T47D (cell line): ENCODE results near the gene THTPA.

ENCODE experiments used
- DNase-seq, 2 experiments: peaks; one replicate each; pipeline versions ENCODE4 v3.0.0 to v3.0.0-alpha.2; 2011 to 2012; ENCODE audit warnings: low read depth in 1 of 2, low spot score in 1 of 2
- JUND ChIP-seq: IDR thresholded peaks from 2 replicates; pipeline ENCODE4 v1.6.1; 2012; ENCODE audit warnings: low read depth
- in situ Hi-C: cut with HindIII; loops from 2 replicates; pipeline ENCODE4 v1.10.0; 2016; ENCODE audit warnings: low sequenced_read_pairs, low pct_unique_long_range_greater_than_20kb

Gene THTPA

DNA sequence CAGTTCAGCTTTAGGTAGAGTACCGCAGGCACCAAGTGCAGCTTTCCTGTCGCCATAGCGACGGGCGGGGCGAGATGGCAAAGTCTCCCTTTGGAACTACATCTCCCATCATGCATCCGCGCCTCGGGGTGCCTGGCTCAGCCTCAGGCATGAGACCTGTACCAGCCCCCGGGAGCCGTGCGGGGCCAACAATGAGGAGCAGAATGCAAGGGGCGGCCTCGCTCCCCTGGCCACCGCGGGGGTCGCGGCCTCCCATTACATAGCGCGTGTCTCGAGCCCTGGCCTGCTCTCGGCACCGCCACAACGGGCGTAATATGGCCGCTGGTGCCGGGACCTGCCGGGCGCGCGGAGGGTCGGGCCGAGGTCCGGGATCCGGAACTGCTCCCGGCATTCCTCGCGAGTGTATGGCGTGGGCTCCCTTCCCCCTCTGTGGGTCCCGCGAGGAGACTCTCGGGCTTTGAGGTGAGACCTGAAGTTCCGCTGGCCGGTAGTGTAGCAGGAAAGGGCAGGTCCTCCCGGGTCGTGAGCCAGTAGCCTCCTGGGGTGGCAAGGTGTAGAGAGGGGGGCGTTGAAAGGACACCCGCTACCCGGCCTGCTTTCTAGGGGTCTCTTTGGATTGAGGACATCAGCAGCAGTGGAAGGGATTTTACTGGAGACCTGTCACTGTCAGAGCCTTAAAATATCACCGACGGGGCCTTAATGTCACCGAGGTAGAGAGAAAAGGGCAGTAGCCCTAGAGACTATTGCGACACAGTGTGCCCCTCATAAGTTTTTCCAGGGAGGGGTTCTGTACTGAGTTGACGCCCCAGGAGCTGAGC lies at the start of gene THTPA:
THTPA (plus strand) TSS at position 390 of the 818 bp plus-strand sequence. CDS start 487 bp downstream, outside the sequence.
- in situ Hi-C loops = no loop called here
- peak; percentile 71 to 89 for DNase-seq
- no peak for TF ChIP-seq JUND

DNA sequence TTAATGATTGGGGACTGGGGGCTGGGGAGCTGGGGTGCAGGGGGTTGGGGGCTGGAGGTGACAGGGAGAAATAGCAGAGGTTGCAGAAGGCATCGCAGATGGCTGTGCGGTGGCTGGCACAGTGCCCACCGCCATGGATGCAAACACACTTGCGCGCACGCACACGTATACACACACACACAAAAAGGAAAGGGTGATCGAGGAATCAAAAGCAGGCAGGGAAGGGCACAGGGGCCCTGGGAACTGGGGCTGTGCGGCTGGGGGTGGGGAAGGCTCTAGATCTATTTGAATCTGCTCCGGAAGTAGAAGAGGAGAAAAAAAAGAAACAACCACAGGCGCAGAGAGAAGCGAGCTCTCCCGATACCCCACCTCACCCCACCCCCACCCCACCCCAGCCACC lies 43.9 kb upstream of the THTPA start:
- no peak for DNase-seq
- no peak for TF ChIP-seq JUND
- in situ Hi-C loops = no loop called here

- no peak for DNase-seq
- TF ChIP-seq JUND = no peak
- in situ Hi-C loops = no loop called here
Measured at GRCh38 chr14:23513005-23513817, 42.9 kb upstream of the THTPA start.

DNA sequence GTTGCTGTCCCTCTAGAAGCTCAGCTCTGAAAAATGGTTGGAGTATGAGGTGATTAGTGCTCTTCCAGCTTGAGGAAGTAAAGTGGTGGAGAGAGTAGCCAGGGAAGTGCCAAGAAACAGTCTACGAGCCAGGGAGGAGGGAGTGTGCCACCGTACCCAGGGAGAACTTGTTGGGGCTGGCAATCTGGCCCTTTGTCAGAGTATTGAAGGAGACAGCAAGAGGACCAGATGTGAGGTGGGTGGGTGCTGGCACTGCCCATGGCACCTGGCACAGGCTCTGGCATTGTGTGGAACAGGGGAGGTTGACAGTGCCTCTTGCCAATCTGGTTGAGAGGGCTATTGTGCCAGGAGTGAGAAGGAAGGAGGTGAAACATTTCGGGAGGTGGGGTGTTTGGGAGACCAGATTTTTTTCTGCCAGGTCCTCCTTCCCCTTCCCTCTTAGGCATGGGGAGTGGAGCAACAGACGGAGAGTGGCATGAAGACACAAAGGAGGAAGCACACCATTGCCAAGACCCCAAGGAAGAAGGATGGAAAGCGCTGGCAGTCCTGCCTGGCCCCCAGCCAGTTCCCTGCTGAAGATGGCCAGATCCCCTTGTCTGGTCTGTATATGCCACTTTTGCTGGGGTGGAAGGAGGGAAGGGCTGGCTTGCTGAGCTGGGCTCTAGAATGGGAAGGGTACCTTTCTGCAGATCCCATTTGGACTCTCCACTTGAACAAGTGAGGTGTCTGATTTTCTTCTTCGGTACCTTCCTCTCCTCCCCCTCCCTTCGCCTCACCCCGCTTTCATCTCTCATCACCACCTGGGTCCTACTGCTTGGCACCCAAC lies 42.0 kb upstream of the THTPA start:
- no peak for DNase-seq
- TF ChIP-seq JUND = no peak
- in situ Hi-C loops = no loop called here

DNA sequence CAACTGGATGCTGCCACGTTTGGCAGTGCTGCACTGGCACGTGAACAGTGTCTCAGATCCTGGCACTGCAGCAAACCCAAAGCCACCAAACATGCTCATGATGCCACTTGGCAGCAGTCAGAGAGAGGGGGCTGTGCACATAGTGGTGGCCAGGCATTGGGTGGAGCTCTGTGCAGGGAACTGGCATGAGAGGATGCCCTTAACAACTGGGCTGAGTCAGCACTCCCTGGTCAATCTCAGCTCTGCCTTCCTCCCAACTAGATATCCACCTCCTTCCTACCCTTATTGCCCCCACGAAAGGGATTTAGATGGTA lies 41.5 kb upstream of the THTPA start:
- DNase-seq = no peak
- TF ChIP-seq JUND = no peak
- in situ Hi-C loops = no loop called here

- no peak for DNase-seq
- no peak for TF ChIP-seq JUND
- in situ Hi-C loops = no loop called here
Measured at GRCh38 chr14:23517650-23518326, 38.3 kb upstream of the THTPA start.

DNA sequence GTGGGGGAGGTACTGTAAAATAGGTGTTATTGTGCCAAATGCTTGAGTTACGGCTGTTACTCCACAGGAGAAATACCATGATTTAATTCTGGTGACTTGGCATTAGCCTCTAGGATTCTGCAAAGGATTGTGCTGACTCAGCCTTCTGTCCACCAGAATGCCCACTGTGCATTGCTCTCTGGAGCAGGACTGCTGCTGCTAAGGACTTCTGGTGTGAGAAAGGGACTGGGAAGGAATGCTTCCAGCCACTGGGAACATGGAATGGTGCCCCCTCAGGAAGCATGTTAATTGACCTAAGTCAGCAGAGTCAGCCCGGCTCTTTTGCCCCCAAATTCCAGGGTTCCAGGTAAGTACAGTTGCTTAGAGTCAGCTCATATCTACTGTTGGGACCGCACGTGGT lies 37.4 kb upstream of the THTPA start:
- TF ChIP-seq JUND = no peak
- in situ Hi-C loops = no loop called here
- no peak for DNase-seq

DNA sequence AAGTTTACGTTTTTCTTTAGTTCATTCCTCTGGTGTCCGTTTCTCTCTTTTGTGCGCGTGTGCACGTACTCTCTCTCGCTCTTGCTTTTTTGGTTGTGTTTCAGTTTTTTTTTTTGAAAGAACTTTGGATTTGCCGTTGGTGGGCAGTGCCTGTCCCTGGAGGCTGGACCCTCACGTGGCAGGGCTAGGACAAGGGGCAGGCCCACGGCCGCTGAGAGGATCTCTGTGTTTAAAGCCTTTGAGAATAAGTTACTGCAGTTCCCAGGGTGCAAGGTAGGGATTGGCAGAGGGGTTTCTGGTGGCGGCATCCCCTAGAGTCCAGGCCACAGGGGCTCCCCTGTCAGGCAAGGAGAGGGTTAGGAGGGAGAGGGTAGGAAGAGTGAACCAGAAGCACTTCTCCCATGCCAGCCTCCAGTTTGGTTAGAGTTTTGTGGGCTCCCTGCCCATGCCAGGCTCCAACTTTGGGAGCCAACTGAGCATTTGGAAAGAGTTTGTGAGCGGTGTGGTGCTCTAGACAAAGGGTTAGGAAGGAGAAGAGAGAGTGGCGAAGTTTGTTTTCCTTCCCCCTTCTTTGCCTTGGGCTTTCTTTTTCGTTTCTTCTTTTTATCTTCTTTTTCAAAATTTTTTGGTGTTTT lies 35.1 kb upstream of the THTPA start:
- in situ Hi-C loops = no loop called here
- no peak for TF ChIP-seq JUND
- no peak for DNase-seq

DNA sequence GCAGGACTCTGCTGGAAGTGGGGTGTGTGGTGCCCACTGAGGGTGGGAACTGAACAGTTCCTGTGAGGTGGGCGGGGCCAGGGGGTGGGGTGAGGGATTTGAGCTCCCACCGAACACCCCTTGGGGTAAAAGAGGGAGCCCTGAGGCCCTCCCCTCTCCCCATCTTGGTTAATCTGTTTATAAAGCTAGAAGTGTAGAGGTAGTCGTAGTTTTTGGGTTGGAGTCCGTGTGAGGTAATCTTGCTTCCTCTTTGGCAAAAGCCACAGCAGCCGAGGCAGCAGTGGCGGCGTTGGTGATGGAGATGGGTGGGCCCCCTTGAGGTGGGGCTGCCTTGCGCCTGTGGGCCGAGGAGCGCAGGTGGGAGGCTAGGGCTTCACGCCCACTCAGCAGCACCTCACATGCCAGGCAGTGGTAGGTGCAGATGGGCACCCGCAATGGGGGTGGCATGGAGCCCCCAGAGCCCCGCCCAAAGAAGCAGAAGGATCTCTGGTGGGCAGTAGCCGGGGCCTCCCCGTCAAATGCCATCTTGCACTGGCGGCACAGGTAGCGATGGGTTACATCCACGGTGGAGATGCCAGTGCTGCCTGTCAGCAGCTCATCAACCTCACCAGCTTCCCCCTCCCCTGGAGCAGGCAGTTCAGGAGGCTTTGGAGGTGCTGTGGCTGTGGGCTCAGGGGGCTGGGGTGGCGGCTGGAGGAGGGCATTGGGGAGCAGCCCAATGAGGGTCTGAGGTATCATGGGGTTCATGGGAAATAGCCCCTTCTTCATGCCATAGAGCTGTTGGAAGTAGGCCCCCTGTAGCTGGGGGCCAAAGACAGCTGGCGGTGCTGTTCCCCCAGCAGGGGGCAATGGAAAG lies 34.1 kb upstream of the THTPA start:
- no peak for DNase-seq
- in situ Hi-C loops = no loop called here
- TF ChIP-seq JUND = no peak

DNA sequence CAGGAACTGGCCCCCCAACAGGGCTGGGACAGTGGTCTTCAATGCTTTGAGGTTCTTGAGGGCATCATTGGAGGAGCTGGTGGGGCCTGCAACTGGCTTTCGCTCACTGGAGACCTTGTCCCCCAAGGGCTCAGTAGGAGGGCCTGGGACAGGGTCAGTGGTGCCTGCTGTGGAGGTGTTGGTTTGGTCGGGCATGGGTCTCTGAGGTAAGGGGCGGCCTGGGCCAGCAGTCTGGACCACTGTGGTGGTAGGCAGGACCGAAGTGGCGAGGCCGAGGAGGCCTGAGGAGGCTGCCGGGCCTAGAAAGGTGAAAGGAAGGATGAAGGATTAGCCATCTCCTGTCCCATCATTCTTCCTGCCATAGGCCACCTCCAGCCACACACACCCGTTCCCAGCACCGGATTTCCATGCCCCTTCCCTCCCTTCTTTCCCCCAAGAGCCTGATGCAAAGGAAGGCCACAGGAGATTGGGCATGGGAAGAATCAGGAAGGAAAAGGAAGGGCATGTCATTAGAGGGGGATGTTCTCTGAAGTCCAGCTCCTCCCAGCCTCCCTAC lies 33.4 kb upstream of the THTPA start:
- DNase-seq = no peak
- no peak for TF ChIP-seq JUND
- in situ Hi-C loops = no loop called here
